Measurements from ENCODE around the gene SEMA3C.

SEMA3C gene

GRCh38 chr7:80884511-80885195 is 34.2 kb downstream of the SEMA3C start:
- no peak for DNase-seq

- DNase-seq, result no peak
These were observed 35.5 kb downstream of the SEMA3C start for GRCh38 chr7:80883154-80884025.

- no peak for DNase-seq
These were observed 36.5 kb downstream of the SEMA3C start for GRCh38 chr7:80882213-80882801.

- DNase-seq, result no peak
These were observed 37.4 kb downstream of the SEMA3C start for GRCh38 chr7:80881351-80881900.

- no peak for DNase-seq
These were observed 39.0 kb downstream of the SEMA3C start for GRCh38 chr7:80879849-80880248.

- no peak for DNase-seq
These were observed 41.9 kb downstream of the SEMA3C start for GRCh38 chr7:80876894-80877414.

GRCh38 chr7:80875537-80876120 is 43.2 kb downstream of the SEMA3C start:
- DNase-seq, result no peak

- DNase-seq, result no peak
These were observed 45.7 kb downstream of the SEMA3C start for GRCh38 chr7:80873140-80873539.

GRCh38 chr7:80871228-80871627 is 47.6 kb downstream of the SEMA3C start:
- DNase-seq, result no peak

- no peak for DNase-seq
These were observed 48.0 kb downstream of the SEMA3C start for GRCh38 chr7:80870813-80871212.

GRCh38 chr7:80869821-80870751 is 48.8 kb downstream of the SEMA3C start:
- no peak for DNase-seq

GRCh38 chr7:80869106-80869784 is 49.6 kb downstream of the SEMA3C start:
- no peak for DNase-seq

- no peak for DNase-seq
These were observed 50.3 kb downstream of the SEMA3C start for GRCh38 chr7:80868566-80868965.

- no peak for DNase-seq
These were observed 58.3 kb downstream of the SEMA3C start for GRCh38 chr7:80860554-80860953.

GRCh38 chr7:80859272-80859970 is 59.4 kb downstream of the SEMA3C start:
- DNase-seq, result no peak

GRCh38 chr7:80858141-80858903 is 60.5 kb downstream of the SEMA3C start:
- no peak for DNase-seq

GRCh38 chr7:80856769-80857168 is 62.1 kb downstream of the SEMA3C start:
- DNase-seq, result no peak

GRCh38 chr7:80851896-80852476 is 66.9 kb downstream of the SEMA3C start:
- DNase-seq, result no peak

- no peak for DNase-seq
These were observed 70.0 kb downstream of the SEMA3C start for GRCh38 chr7:80848841-80849240.
